Measurements from ENCODE around the gene TRPC4AP.

The TRPC4AP gene

DNA sequence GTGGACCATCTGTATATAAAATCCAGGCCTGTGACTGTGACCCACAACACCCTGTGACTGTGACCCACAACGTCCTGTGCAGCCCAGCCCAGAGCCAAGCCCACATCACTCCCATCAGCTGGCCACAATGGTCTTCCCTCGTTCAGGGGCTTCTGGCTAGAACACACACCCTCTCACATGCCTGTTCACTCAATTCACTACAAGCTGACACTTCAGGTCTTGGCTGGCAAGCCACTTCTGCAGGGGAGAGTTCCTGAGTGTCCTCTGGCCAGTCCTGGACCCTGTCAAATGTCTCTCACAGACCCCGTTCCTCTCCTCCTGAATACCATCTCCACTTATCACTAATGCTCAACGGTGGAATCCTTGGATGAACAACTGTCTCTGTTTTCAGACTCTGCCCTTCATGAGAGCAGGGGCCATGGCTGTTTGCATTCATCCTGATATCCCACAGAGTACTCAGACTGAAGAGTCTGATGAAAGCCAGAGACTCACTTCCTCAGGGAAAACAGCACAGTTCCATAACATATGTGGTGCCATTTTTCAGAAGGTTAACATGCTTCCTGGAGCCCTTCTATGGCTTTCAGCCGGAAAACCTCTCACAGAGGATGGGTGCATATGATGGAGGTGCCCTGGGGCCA, 80.9 kb downstream of the TRPC4AP start:
- Histone ChIP-seq H2AFZ (ENCODE audit: low read length) (no peak overlapping the region), H4K20me1 (ENCODE audit: insufficient read depth, low read length) (no peaks in the 10 kb centered on the region), H3K79me2 (ENCODE audit: low read length) (no peaks in the 10 kb centered on the region), H3K9me2 (replicated peaks; ENCODE audit: insufficient read depth, low read length) (no peaks in the 10 kb centered on the region), H3K9ac (ENCODE audit: low read length) (no peak overlapping the region), H3K4me3 (ENCODE audit: low read length) (no peak overlapping the region), H3K36me3 (replicated peaks; ENCODE audit: insufficient read depth, low read length) (no peaks in the 10 kb centered on the region; the same call in 1 of the 2 replicates), H3K4me1 (ENCODE audit: low read length) (no peaks in the 10 kb centered on the region), H3F3A (ENCODE audit: insufficient read depth, low read length) (no peaks in the 10 kb centered on the region), H3K4me2 (ENCODE audit: low read depth, low read length) (no peak overlapping the region), H3K27ac (ENCODE audit: low read length) (no peak overlapping the region), H3K9me3 (replicated peaks; ENCODE audit: insufficient read depth, low read length) (no peaks in the 10 kb centered on the region), H3K27me3 (replicated peaks; ENCODE audit: insufficient read depth, low read length) (no peaks in the 10 kb centered on the region)
- TF ChIP-seq, protein P1, sequence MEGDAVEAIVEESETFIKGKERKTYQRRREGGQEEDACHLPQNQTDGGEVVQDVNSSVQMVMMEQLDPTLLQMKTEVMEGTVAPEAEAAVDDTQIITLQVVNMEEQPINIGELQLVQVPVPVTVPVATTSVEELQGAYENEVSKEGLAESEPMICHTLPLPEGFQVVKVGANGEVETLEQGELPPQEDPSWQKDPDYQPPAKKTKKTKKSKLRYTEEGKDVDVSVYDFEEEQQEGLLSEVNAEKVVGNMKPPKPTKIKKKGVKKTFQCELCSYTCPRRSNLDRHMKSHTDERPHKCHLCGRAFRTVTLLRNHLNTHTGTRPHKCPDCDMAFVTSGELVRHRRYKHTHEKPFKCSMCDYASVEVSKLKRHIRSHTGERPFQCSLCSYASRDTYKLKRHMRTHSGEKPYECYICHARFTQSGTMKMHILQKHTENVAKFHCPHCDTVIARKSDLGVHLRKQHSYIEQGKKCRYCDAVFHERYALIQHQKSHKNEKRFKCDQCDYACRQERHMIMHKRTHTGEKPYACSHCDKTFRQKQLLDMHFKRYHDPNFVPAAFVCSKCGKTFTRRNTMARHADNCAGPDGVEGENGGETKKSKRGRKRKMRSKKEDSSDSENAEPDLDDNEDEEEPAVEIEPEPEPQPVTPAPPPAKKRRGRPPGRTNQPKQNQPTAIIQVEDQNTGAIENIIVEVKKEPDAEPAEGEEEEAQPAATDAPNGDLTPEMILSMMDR (IDR thresholded peaks at IDR 0.05; ENCODE audit: low read length) = no peak
- TF ChIP-seq EZH2phosphoT487 (IDR thresholded peaks at IDR 0.05; ENCODE audit: low read length) (no peak), EZH2 (optimal IDR thresholded peaks at IDR 0.05; ENCODE audit: low read depth, low read length) (no peak)
- DNase-seq = no peak

DNA sequence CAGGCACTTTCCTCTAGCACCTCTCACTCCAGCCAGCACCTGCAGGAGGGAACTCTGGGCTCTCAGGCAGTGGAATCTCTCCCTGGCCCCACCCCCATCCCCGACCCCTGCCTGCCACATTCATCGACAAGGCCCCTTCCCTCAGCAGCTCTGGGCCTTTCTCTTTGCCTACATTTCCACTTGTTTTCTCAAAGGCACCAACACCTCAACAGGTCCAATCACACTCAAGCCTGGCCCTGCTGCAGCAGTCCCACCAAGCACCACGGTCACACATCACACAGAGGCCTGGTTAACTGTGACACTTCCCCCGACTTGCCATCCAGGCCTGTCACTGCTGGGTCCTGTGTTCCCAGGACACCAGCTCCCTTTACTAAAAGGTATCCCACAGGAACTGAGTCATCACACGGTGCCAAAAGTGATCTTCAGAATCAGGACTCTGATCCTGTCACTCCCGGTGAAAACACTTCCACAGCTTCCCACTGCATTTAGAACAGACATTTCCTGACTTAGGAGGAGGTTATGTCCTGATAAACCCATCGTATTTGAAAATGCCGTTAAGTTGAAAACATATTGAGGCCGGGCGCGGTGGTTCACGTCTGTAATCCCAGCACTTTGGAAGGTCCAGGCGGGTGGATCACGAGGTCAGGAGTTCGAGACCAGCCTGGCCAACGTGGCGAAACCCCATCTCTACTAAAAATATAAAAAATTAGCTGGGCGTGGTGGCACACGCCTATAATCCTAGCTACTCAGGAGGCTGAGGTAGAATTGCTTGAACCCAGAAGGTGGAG, 82.0 kb downstream of the TRPC4AP start:
- Histone ChIP-seq H3K36me3 (replicated peaks; ENCODE audit: insufficient read depth, low read length) (no peaks in the 10 kb centered on the region; the same call in 1 of the 2 replicates), H2AFZ (ENCODE audit: low read length) (no peak overlapping the region), H4K20me1 (ENCODE audit: insufficient read depth, low read length) (no peaks in the 10 kb centered on the region)

DNA sequence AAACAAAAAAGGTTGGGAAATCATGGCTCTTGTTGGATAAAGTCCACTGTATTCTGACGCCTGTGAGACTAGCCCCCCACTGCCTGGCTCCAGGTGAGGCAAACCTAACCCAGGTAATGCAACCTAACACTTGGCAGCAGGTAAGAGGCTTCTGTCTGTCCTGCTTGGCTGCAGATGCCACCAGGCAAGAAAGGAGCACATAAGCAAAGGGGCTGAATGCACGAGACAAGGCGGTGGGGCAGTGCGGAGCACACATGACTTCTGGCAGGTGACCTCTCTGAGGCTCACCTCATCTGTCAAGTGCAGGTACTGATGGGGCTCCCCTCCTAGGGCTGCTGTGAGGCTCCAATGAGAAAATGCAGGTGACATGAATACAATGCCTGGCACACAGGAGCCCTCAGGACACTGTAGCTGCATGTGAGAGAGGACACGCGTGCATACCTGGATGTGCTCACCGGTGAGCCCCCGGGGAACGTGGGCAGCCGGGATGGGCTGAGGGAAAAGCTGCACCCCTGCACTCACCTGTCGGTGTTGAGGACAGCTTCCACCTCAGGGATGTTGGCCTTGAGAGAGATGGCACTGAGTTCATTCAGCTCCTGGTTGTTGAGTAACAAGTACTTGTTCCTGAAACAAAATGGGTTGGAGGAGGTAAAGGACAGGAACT, 82.8 kb downstream of the TRPC4AP start:
- no peaks in the 10 kb centered on the region for H4K20me1 ChIP-seq (ENCODE audit: insufficient read depth, low read length)
- TF ChIP-seq, protein P1 (IDR thresholded peaks at IDR 0.05; ENCODE audit: low read length) = no peak
- no peak for TF ChIP-seq EZH2 (optimal IDR thresholded peaks at IDR 0.05; ENCODE audit: low read depth, low read length)
- TF ChIP-seq EZH2phosphoT487 (IDR thresholded peaks at IDR 0.05; ENCODE audit: low read length) = no peak
- H3K9me2 ChIP-seq (replicated peaks; ENCODE audit: insufficient read depth, low read length) = no peaks in the 10 kb centered on the region
- H3K27ac ChIP-seq (ENCODE audit: low read length) = no peak overlapping the region
- no peak overlapping the region for H3K9ac ChIP-seq (ENCODE audit: low read length)
- DNase-seq = no peak
- H3K79me2 ChIP-seq (ENCODE audit: low read length) = no peaks in the 10 kb centered on the region
- no peak overlapping the region for H2AFZ ChIP-seq (ENCODE audit: low read length)
- H3K9me3 ChIP-seq (replicated peaks; ENCODE audit: insufficient read depth, low read length) = no peaks in the 10 kb centered on the region
- no peak overlapping the region for H3K4me2 ChIP-seq (ENCODE audit: low read depth, low read length)
- no peaks in the 10 kb centered on the region for H3K27me3 ChIP-seq (replicated peaks; ENCODE audit: insufficient read depth, low read length)
- no peak overlapping the region for H3K4me3 ChIP-seq (ENCODE audit: low read length)
- H3K4me1 ChIP-seq (ENCODE audit: low read length) = no peaks in the 10 kb centered on the region
- no peaks in the 10 kb centered on the region; the same call in 1 of the 2 replicates for H3K36me3 ChIP-seq (replicated peaks; ENCODE audit: insufficient read depth, low read length)
- H3F3A ChIP-seq (ENCODE audit: insufficient read depth, low read length) = no peaks in the 10 kb centered on the region

More for the DNA sequence above, 82.0 kb downstream of the TRPC4AP start:
- DNase-seq = no peak
- no peak overlapping the region for H3K9ac ChIP-seq (ENCODE audit: low read length)
- H3K9me2 ChIP-seq (replicated peaks; ENCODE audit: insufficient read depth, low read length) = no peaks in the 10 kb centered on the region
- no peaks in the 10 kb centered on the region for H3F3A ChIP-seq (ENCODE audit: insufficient read depth, low read length)
- H3K27me3 ChIP-seq (replicated peaks; ENCODE audit: insufficient read depth, low read length) = no peaks in the 10 kb centered on the region
- no peak overlapping the region for H3K4me2 ChIP-seq (ENCODE audit: low read depth, low read length)
- no peaks in the 10 kb centered on the region for H3K9me3 ChIP-seq (replicated peaks; ENCODE audit: insufficient read depth, low read length)
- no peak overlapping the region for H3K4me3 ChIP-seq (ENCODE audit: low read length)
- TF ChIP-seq, protein P1 (IDR thresholded peaks at IDR 0.05; ENCODE audit: low read length) = no peak
- TF ChIP-seq EZH2 (optimal IDR thresholded peaks at IDR 0.05; ENCODE audit: low read depth, low read length) (no peak), EZH2phosphoT487 (IDR thresholded peaks at IDR 0.05; ENCODE audit: low read length) (no peak)
- no peaks in the 10 kb centered on the region for H3K79me2 ChIP-seq (ENCODE audit: low read length)
- H3K4me1 ChIP-seq (ENCODE audit: low read length) = no peaks in the 10 kb centered on the region
- H3K27ac ChIP-seq (ENCODE audit: low read length) = no peak overlapping the region
